ENCODE data around the gene TUBA4A.

The TUBA4A gene

GRCh38 chr2:219286436-219287115, 32.9 kb upstream of the TUBA4A start:
- DNase-seq, result no peak

- DNase-seq, result peak; percentile 11 to 36
Observed at GRCh38 chr2:219285894-219286425, 32.2 kb upstream of the TUBA4A start.

GRCh38 chr2:219285373-219285735, 31.6 kb upstream of the TUBA4A start:
- no peak for DNase-seq

- DNase-seq, result no peak
Observed at GRCh38 chr2:219284501-219285372, 31.0 kb upstream of the TUBA4A start.

- DNase-seq, result no peak
Observed at GRCh38 chr2:219282943-219283581, 29.3 kb upstream of the TUBA4A start.

GRCh38 chr2:219282375-219282774, 28.7 kb upstream of the TUBA4A start:
- no peak for DNase-seq

GRCh38 chr2:219281588-219281987, 27.9 kb upstream of the TUBA4A start:
- no peak for DNase-seq

GRCh38 chr2:219280651-219281050, 26.9 kb upstream of the TUBA4A start:
- DNase-seq, result no peak

GRCh38 chr2:219279916-219280516, 26.3 kb upstream of the TUBA4A start:
- no peak for DNase-seq

- peak; percentile 92 to 97 for DNase-seq
Observed at GRCh38 chr2:219279151-219279915, 25.6 kb upstream of the TUBA4A start, which contains the start of gene DNAJB2. Gene DNAJB2, plus strand, starts transcription at chr2:219279366. Its CDS starts 468 bp downstream, at chr2:219279834.

GRCh38 chr2:219278655-219279150, 25.0 kb upstream of the TUBA4A start:
- DNase-seq, result no peak

- DNase-seq, result peak; percentile 61 to 74
Observed at GRCh38 chr2:219277703-219278654, 24.3 kb upstream of the TUBA4A start.

- DNase-seq, result no peak
Observed at GRCh38 chr2:219274361-219274921, 20.7 kb upstream of the TUBA4A start.

- DNase-seq, result no peak
Observed at GRCh38 chr2:219273937-219274336, 20.2 kb upstream of the TUBA4A start.

- peak; percentile 17 to 43 for DNase-seq
Observed at GRCh38 chr2:219272995-219273394, 19.3 kb upstream of the TUBA4A start.

GRCh38 chr2:219272356-219272755, 18.6 kb upstream of the TUBA4A start:
- no peak for DNase-seq

GRCh38 chr2:219271021-219271420, 17.3 kb upstream of the TUBA4A start:
- DNase-seq, result no peak

- DNase-seq, result no peak
Observed at GRCh38 chr2:219270055-219270372, 16.3 kb upstream of the TUBA4A start.

GRCh38 chr2:219269362-219270054, 15.8 kb upstream of the TUBA4A start:
- peak in 1 of 2 experiments; percentile 20 for DNase-seq

- no peak for DNase-seq
Observed at GRCh38 chr2:219268294-219268693, 14.6 kb upstream of the TUBA4A start.
